Islet of Langerhans (tissue), 1 donor: Measurements from ENCODE around the gene VDR.

Experiments used
- FAIRE-seq: peaks from one replicate; lab custom pipeline; 2011; peaks lifted over from hg19 to GRCh38; lab: Jason Lieb, UNC

The VDR gene

GRCh38 chr12:47793015-47793681, 111.6 kb downstream of the VDR start:
- no peak for FAIRE-seq

GRCh38 chr12:47791874-47792273, 112.9 kb downstream of the VDR start:
- FAIRE-seq, result no peak
